ENCODE data around the gene HLF. TPM values are rescaled to one million over a fixed set of nuclear protein-coding genes. Genes with fewer than 3 reads are reported as not detected.
A peak's percentile ranks its signal among the peaks of the same experiment; 100 is the strongest.

Gene HLF
- total RNA-seq, 1 experiment from 2014 or later: 1.3 TPM

DNA sequence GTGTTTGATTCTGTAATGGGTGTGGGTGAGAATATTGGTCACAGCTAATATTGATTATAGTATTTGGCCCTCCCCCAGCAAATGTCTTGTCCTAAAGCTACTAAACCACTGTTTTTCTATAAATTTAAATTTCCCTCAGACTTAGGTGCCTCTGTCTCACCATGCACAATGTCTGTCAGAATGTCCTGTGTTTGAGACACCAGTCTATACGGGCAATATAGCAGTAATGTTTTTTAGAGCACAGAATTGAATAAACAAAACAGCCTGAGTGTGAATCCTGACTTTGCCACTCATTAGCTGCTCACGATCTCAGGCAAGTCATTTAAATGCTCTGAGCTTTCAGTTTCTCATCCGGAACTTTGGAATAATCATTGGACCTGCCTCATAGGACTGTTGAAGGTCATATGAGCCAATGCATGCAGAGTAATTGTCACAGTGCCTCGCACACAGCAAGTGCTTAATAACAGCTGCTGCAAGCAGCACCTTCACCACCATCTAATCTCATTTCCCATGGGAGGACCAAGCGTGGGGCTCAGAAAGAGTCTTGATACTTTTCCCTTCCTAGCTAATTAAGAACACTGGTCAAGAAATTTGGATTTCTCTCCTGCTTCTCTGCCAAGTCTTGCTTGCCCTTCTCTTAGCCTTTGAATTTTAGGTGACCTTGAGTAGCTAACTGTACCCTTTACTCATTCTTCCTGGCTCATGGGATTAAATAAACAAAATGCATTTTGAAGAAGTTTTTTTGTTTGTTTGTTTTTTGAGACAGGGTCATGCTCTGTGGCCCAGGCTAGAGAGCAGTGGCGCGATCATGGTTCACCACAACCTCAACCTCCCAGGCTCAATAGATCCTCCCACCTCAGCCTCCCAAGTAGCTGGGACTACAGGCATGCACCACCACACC lies 9.8 kb downstream of the HLF start:
- no TSS peak for BruUV-seq (replicated peaks)
- Mint-ChIP-seq H3K27ac (ENCODE audit: unreplicated experiment) (no peak overlapping the region), H3K36me3 (ENCODE audit: insufficient read depth, unreplicated experiment) (peaks cover 5% of the 10 kb centered on the region), H3K9me3 (ENCODE audit: low read depth, unreplicated experiment) (no peaks in the 10 kb centered on the region), H3K27me3 (ENCODE audit: unreplicated experiment) (no peaks in the 10 kb centered on the region), H3K4me3 (ENCODE audit: low read depth, unreplicated experiment) (no peak overlapping the region), H3K4me1 (ENCODE audit: low read depth, unreplicated experiment) (peaks cover 45% of the 10 kb centered on the region)
- intact Hi-C loops (cut with micrococcal nuclease; ENCODE audit: unreplicated experiment): no loop called here
- TF ChIP-seq, protein P1, sequence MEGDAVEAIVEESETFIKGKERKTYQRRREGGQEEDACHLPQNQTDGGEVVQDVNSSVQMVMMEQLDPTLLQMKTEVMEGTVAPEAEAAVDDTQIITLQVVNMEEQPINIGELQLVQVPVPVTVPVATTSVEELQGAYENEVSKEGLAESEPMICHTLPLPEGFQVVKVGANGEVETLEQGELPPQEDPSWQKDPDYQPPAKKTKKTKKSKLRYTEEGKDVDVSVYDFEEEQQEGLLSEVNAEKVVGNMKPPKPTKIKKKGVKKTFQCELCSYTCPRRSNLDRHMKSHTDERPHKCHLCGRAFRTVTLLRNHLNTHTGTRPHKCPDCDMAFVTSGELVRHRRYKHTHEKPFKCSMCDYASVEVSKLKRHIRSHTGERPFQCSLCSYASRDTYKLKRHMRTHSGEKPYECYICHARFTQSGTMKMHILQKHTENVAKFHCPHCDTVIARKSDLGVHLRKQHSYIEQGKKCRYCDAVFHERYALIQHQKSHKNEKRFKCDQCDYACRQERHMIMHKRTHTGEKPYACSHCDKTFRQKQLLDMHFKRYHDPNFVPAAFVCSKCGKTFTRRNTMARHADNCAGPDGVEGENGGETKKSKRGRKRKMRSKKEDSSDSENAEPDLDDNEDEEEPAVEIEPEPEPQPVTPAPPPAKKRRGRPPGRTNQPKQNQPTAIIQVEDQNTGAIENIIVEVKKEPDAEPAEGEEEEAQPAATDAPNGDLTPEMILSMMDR (IDR thresholded peaks at IDR 0.05; ENCODE audit: unreplicated experiment): no peak
- no peak for DNase-seq
- CTCF ChIA-PET: no interaction called here

DNA sequence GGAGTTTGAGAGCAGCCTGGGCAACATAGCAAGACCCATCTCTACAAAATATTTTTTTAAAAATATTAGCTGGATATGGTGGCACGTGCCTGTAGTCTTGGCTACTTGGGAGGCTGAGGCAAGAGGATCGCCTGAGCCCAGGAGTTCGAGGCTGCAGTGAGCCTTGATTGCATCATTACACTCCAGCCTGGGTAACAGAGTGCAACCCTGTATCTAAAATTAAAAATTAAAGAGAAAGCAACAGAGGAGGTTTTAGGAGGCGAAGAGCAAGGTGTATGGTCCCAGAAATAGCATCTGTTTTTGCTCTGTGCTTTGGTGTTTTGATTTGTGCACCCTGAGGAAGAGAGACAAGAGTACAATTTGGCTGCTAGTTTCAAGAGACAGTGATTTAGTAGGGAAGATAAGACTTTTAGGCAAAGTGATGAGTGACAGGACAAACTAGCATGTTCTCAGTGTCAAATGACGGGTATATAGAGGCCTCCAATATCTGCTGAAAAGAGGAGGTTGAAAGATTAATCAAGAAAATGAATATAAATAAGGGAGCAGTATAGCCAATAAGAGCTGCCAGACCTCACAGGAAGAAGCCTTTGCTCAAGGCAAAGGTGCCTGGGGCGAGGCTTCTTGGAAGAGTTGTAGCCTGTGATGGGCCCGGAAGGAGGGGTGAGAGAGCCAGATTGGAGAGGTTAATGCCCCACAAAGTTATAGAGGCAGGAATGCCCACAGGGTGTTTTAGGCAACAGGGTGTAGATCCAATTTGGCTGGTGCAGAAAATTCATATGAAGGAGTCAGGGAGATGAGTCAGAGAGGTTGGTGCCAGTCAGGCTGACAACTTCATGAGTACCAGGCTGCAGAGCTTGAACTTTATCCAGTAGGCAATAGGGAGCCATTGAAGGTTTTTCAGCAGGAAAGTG lies 11.4 kb downstream of the HLF start:
- peaks cover 5% of the 10 kb centered on the region for H3K36me3 Mint-ChIP-seq (ENCODE audit: insufficient read depth, unreplicated experiment)
- no peak for DNase-seq
- H3K4me3 Mint-ChIP-seq (ENCODE audit: low read depth, unreplicated experiment): no peak overlapping the region
- H3K27ac Mint-ChIP-seq (ENCODE audit: unreplicated experiment): peak overlapping the region; percentile 19
- CTCF ChIA-PET: no interaction called here
- intact Hi-C loops (cut with micrococcal nuclease; ENCODE audit: unreplicated experiment): no loop called here
- H3K27me3 Mint-ChIP-seq (ENCODE audit: unreplicated experiment): no peaks in the 10 kb centered on the region
- BruUV-seq (replicated peaks): no TSS peak
- TF ChIP-seq, protein P1 (IDR thresholded peaks at IDR 0.05; ENCODE audit: unreplicated experiment): no peak
- no peaks in the 10 kb centered on the region for H3K9me3 Mint-ChIP-seq (ENCODE audit: low read depth, unreplicated experiment)
- peaks cover 45% of the 10 kb centered on the region for H3K4me1 Mint-ChIP-seq (ENCODE audit: low read depth, unreplicated experiment)

DNA sequence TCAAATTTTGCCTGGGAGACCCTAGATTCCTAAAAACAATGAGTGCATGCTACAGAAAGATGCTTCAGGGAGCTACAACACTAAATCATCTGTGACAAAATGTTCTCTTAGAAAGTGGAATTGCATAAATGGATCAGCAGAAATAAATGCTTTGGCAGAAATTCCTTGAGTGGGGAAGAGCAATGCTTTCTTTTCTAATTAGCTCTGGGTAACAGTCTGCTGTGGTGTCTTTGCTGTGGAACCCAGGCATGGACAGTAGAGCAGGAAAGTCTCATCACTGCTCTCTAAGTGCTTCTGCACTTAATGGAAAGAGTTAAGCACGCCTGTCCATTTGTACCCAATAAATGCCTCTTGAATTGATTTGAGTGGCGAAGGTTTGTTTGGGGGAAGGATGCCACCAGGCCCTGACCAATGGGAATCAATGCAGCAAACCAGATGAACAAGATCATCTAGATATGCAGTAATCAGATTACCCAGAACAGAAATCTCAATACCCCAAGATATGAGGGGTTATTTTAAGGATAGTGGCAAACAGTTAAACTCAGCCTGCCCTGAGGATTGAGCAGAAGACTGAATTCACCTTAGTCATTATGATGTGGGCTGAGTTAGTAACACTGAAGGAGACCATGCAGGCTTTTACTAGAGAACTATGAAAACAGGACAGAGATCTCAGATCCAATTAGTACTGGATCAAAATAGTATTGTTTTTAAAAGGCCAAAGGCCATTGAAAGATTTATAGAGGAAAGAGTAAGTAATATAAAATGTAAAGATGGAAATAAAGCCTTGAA lies 13.6 kb downstream of the HLF start:
- no TSS peak for BruUV-seq (replicated peaks)
- TF ChIP-seq, protein P1 (IDR thresholded peaks at IDR 0.05; ENCODE audit: unreplicated experiment): no peak
- Mint-ChIP-seq H3K27ac (ENCODE audit: unreplicated experiment) (peak overlapping the region; percentile 77), H3K36me3 (ENCODE audit: insufficient read depth, unreplicated experiment) (peaks cover 5% of the 10 kb centered on the region), H3K4me3 (ENCODE audit: low read depth, unreplicated experiment) (no peak overlapping the region), H3K4me1 (ENCODE audit: low read depth, unreplicated experiment) (peaks cover 46% of the 10 kb centered on the region), H3K9me3 (ENCODE audit: low read depth, unreplicated experiment) (no peaks in the 10 kb centered on the region), H3K27me3 (ENCODE audit: unreplicated experiment) (no peaks in the 10 kb centered on the region)
- CTCF ChIA-PET: interaction anchor here (0.5 to 0.9 kb wide), 2 partner anchors 13 to 38 kb away, joined by 3 to 4 read pairs; no protein-coding TSS in a partner anchor
- DNase-seq: no peak
- intact Hi-C loops (cut with micrococcal nuclease; ENCODE audit: unreplicated experiment): no loop called here

DNA sequence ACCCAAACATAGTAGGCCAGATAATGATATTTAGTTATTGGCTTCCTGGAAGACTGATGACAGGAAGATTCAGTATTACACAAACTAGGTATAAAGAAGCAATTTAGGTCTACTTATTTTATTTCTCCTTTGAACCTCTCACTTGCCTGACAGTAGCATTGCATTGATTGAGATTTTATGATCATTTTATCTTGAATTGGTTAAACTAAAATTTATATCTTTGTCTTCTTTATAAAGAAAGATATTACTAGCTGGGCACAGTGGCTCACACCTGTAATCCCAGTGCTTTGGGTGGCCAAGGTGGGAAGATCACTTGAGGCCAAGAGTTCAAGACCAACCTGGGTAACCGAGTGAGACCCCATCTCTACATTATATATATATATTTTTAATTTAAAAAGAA lies 14.4 kb downstream of the HLF start:
- no peak overlapping the region for H3K27ac Mint-ChIP-seq (ENCODE audit: unreplicated experiment)
- TF ChIP-seq, protein P1 (IDR thresholded peaks at IDR 0.05; ENCODE audit: unreplicated experiment): no peak
- CTCF ChIA-PET: no interaction called here
- no peaks in the 10 kb centered on the region for H3K9me3 Mint-ChIP-seq (ENCODE audit: low read depth, unreplicated experiment)
- intact Hi-C loops (cut with micrococcal nuclease; ENCODE audit: unreplicated experiment): no loop called here
- peaks cover 46% of the 10 kb centered on the region for H3K4me1 Mint-ChIP-seq (ENCODE audit: low read depth, unreplicated experiment)
- H3K27me3 Mint-ChIP-seq (ENCODE audit: unreplicated experiment): no peaks in the 10 kb centered on the region
- no TSS peak for BruUV-seq (replicated peaks)
- no peak overlapping the region for H3K4me3 Mint-ChIP-seq (ENCODE audit: low read depth, unreplicated experiment)
- DNase-seq: no peak
- peaks cover 5% of the 10 kb centered on the region for H3K36me3 Mint-ChIP-seq (ENCODE audit: insufficient read depth, unreplicated experiment)
